ENCODE results near the gene SPESP1.

DNA sequence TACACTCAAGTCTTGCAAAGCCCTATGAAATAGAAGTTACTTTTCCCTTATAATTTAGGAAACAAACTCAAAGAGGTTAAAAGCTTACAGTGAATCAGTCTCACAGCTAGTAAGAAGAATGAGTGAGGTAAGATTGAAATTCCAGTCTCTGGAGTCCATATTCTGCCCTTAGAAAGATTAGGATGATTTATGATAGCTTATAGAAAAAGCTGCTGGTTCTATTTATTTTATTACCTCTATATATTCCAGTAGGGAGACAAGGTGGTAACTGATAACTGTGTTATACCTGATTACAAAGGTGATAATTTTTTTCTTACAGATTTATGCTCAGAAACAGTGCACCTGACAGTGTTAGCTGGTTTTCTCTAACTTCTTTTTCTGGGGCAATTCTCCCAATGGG is 34.1 kb upstream of the SPESP1 start:
- TF ChIP-seq EZH2 (IDR thresholded peaks at IDR 0.05; ENCODE audit: borderline replicate concordance, low read depth, low read length, severe bottlenecking) (no peak), CTCF (IDR thresholded peaks at IDR 0.05; ENCODE audit: extremely low read depth in 1 of 2, insufficient read depth in 1 of 2, low read depth in 1 of 2, low read length in 2 of 2) (no peak), MYC (IDR thresholded peaks at IDR 0.05; ENCODE audit: low read depth, low read length) (no peak), POLR2A (IDR thresholded peaks at IDR 0.05; ENCODE audit: low read depth, low read length) (no peak), JUN (IDR thresholded peaks at IDR 0.05; ENCODE audit: borderline replicate concordance, insufficient read depth, insufficient read length, low read depth) (no peak), POLR2AphosphoS5 (IDR thresholded peaks at IDR 0.05; ENCODE audit: insufficient read depth, low read depth, low read length) (no peak)
- TF ChIP-seq, protein P1, sequence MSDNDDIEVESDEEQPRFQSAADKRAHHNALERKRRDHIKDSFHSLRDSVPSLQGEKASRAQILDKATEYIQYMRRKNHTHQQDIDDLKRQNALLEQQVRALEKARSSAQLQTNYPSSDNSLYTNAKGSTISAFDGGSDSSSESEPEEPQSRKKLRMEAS (IDR thresholded peaks at IDR 0.05; ENCODE audit: insufficient read depth, insufficient read length), result no peak
